Measurements from ENCODE around the gene CRLF2.
"Not testable (repeated sequence)": the region's sequence is repeated elsewhere in the genome, so short reads cannot be mapped to it uniquely, and the experiment has no call there.

Gene CRLF2, protein sequence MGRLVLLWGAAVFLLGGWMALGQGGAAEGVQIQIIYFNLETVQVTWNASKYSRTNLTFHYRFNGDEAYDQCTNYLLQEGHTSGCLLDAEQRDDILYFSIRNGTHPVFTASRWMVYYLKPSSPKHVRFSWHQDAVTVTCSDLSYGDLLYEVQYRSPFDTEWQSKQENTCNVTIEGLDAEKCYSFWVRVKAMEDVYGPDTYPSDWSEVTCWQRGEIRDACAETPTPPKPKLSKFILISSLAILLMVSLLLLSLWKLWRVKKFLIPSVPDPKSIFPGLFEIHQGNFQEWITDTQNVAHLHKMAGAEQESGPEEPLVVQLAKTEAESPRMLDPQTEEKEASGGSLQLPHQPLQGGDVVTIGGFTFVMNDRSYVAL

DNA sequence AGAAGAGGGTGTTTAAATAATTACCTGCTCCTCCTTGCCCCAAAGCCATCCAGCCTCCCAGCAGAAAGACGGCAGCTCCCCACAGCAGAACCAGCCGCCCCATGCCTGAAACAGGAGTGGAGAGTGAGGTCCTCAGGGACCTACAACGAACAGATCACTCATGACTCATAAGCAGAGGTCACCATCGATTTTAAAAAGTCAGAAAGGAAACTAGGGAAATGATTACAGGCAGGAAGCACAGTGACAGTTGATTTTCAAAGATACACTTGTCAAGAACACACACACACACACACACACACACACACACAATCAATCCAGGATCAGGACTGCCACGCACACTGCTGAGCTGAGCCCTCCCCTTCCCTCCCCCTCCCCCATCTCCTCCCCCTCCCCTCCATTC, at the start of gene CRLF2:
Gene CRLF2, minus strand, starts transcription at position 118 of the 400 bp plus-strand sequence. Its CDS starts 15 bp downstream, at position 103.
- Mint-ChIP-seq H3K4me1 (peaks cover 30% of the 10 kb centered on the region), H3K4me3 (peak within 1 kb of the TSS; percentile 23), H3K27me3 (no peaks in the 10 kb centered on the region), H3K36me3 (no peaks in the 10 kb centered on the region), H3K27ac (no peak within 1 kb of the TSS), H3K9me3 (no peaks in the 10 kb centered on the region)

DNA sequence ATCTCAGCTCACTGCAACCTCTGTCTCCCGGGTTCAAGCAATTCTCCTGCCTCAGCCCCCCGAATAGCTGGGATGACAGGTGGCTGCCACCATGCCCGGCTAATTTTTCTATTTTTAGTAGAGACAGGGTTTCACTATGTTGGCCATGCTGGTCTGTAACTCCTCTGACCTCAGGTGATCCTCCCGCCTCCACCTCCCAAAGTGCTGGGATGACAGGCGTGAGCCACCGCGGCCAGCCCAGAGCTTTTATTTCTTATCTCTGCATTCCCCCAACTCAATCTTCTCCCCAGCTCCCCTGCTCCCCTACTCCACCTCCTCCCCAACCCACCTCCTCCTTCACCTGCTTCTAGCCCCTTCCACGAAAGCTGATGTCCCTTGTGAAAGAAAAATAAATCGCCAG, 49.3 kb upstream of the CRLF2 start:
- H3K36me3 Mint-ChIP-seq: not testable (repeated sequence)

DNA sequence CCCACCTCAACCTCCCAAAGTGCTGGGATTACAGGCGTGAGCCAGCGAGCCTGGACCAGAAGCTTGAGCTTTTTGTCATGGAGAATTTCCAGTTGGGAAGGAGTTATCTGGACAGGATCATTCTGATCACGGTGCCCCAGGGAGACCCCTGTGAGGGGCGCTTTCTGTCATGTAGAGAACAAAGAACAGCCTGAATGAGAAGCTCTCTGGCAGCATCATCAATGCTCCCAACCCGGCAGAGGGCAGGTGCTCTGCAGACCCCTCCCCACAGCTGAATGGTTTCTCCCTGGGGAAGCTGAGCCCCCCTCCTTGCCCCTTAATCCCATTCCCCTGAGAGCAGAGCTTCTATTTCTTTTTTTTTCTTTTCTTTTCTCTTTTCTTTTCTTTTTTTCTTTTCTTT, 48.8 kb upstream of the CRLF2 start:
- no peak overlapping the region for H3K4me3 Mint-ChIP-seq
- no peaks in the 10 kb centered on the region for H3K27me3 Mint-ChIP-seq
- H3K9me3 Mint-ChIP-seq: no peaks in the 10 kb centered on the region
- H3K27ac Mint-ChIP-seq: no peak overlapping the region
- no peaks in the 10 kb centered on the region for H3K4me1 Mint-ChIP-seq
- H3K36me3 Mint-ChIP-seq: no peaks in the 10 kb centered on the region

More for the DNA sequence above, 49.3 kb upstream of the CRLF2 start:
- H3K27me3 Mint-ChIP-seq, H3K27ac Mint-ChIP-seq, H3K9me3 Mint-ChIP-seq, H3K4me3 Mint-ChIP-seq, H3K4me1 Mint-ChIP-seq: not testable (repeated sequence)

GRCh38 chrX:1252861-1253260, 40.4 kb upstream of the CRLF2 start:
- Mint-ChIP-seq H3K4me1 (peaks cover 21% of the 10 kb centered on the region), H3K36me3 (no peaks in the 10 kb centered on the region), H3K27me3 (no peaks in the 10 kb centered on the region), H3K27ac (no peak overlapping the region), H3K4me3 (no peak overlapping the region), H3K9me3 (no peaks in the 10 kb centered on the region)

DNA sequence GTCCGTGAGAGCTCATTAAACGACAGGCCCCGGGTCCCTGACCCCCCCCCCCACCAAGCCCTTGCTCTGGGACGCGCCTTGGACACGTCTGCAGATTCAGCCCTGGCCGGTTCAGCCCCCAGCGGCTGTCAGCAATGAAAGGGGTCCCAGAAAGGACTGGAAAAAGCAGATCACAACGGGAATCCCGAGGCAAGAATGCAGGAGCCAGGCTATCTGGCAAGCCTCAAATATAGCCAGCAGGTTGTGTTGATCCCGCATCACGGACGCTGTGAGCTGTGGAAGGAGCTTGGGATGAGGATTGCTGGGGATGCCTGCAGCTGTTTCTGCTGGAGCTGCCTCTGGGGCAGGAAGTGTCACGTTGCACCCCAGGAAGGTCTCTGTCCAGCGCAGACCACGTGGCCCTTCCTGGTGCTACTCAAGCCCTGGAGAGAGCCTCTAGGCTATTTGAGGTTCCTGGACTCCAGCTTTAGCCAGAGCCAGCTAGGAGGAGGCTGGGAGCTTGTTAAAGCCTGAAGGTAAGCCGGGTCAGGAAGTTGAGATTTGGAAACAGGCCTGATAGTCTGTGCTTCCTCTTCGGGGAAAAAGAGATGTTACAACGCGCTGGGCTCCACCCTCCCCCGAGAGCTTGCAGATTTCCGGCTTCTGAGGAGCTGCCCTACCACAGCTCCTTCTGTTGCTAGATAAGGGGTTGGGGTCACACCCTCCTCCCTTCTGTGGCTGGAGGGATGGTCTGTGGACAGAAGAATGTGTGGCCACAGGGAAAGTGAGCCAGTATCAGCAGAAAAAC, 36.8 kb upstream of the CRLF2 start:
- Mint-ChIP-seq H3K27ac (peak overlapping the region; percentile 81), H3K4me1 (peaks cover 27% of the 10 kb centered on the region), H3K4me3 (peak overlapping the region; percentile 34), H3K27me3 (no peaks in the 10 kb centered on the region), H3K9me3 (no peaks in the 10 kb centered on the region), H3K36me3 (no peaks in the 10 kb centered on the region)

DNA sequence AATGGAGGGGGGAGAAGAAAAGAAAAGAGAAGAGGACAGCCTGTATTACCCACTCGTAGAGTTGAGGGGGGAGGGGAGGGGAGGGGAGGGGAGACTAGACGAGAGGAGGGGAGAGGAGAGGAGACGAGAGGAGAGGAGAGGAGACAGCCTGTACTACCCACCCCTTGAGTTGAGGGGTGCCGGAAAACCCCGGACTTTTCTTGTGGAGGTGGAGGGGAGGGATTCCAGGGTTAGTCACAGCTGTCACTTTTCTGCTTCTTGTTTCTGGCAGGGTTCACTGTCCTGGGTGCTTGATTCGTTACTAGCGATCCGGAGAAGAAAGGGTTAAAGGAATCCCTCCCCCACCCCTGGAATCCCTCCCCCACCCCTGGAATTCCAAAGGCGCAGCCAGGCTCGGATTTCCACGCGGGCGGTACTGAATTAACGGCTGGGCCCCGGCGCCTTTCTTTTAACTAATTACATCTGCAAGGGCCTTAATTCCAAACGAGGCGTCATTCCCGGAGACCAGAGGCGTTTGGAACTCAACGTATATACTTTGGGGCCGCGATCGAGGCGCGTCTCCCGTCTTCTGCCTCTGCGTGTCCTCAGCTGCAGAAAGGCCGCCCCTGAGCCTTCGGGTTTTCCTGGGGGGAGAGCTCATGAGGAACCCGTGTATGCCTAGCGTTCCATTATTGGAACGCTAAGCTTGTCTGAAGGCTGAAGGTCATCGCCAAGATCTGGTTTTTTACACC, 36.0 kb upstream of the CRLF2 start:
- Mint-ChIP-seq H3K27ac (no peak overlapping the region), H3K36me3 (no peaks in the 10 kb centered on the region), H3K4me1 (peaks cover 35% of the 10 kb centered on the region), H3K27me3 (no peaks in the 10 kb centered on the region), H3K4me3 (peak overlapping the region; percentile 35), H3K9me3 (no peaks in the 10 kb centered on the region)

- Mint-ChIP-seq H3K36me3 (no peaks in the 10 kb centered on the region), H3K9me3 (no peaks in the 10 kb centered on the region), H3K4me1 (peaks cover 44% of the 10 kb centered on the region), H3K27me3 (no peaks in the 10 kb centered on the region), H3K27ac (peak overlapping the region; percentile 78), H3K4me3 (peak overlapping the region; percentile 53)
These were observed 34.4 kb upstream of the CRLF2 start for GRCh38 chrX:1246816-1247215.

DNA sequence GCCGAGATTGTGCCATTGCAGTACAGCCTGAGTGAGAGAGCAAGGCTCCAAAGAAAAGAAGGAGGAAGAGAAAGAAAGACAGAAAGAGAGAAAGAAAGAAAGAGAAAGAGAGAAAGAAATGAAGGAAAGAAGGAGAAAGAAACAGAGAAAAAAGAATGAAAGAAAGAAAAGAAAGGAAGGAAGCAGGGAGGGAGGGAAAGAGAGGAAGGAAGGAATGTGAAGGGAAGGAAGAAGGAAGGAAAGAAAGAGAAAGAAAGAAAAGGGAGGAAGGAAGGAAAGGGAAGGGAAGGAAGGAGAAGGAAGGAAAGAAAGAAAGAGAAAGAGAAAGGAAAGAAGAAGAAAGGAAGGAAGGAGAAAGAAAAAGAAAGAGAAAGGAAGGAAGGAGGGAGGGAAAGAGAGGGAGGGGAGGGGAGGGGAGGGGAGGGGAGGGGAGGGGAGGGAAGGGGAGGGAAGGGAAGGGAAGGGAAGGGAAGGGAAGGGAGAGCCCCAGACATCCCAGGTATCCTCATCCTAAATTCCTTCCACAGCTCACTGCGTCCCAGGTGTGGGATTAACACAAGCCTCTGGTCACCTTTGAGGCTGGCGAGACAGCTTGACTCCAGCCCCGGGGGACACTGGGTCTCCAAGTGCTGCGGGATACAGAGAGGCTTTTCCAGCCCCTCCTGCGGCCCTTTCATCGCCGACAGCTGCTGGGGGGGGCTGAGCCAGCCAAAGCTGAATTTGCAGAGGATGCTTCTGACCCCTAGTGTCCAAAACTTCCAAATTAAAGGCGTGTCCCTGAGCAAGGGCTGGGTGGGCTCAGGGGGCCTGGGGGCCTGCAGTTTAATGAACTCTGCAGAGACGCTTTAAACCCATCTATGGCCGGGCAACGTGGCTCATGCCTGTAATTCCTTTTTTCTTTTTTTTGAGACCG, 32.0 kb upstream of the CRLF2 start:
- Mint-ChIP-seq H3K36me3 (no peaks in the 10 kb centered on the region), H3K27ac (peak overlapping the region; percentile 69), H3K4me1 (peaks cover 35% of the 10 kb centered on the region), H3K4me3 (peak overlapping the region; percentile 9), H3K9me3 (no peaks in the 10 kb centered on the region), H3K27me3 (no peaks in the 10 kb centered on the region)

GRCh38 chrX:1242891-1243402, 30.5 kb upstream of the CRLF2 start:
- Mint-ChIP-seq H3K4me3 (no peak overlapping the region), H3K27me3 (no peaks in the 10 kb centered on the region), H3K27ac (peak overlapping the region; percentile 3), H3K36me3 (no peaks in the 10 kb centered on the region), H3K4me1 (peaks cover 23% of the 10 kb centered on the region), H3K9me3 (no peaks in the 10 kb centered on the region)

- H3K4me3 Mint-ChIP-seq, H3K36me3 Mint-ChIP-seq, H3K27me3 Mint-ChIP-seq, H3K9me3 Mint-ChIP-seq: not testable (repeated sequence)
- Mint-ChIP-seq H3K27ac (peak overlapping the region; percentile 51), H3K4me1 (peaks cover 19% of the 10 kb centered on the region)
These were observed 28.1 kb upstream of the CRLF2 start for GRCh38 chrX:1240551-1240950.

DNA sequence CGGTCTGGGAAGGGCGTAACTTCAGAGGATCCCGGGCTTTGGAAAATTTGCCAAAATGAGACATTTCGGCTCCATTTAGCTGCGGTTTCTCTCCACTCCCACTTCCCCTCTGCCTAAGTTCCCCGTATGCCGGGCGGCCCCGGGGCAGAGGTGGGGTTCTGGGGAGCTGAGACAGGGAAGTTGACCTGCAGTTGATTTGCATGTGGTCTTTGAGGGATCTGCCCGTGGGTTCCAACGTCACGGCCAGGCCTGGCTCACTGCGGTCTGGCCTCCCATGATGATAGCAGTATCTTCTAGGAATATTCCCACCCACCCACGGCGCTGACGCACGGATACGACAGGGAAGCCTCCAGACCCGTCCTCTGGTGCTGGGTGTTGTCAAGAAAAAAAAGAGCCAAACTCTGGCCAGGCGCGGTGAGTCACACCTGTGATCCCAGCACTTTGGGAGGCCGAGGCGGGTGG, 27.3 kb upstream of the CRLF2 start:
- Mint-ChIP-seq H3K4me3 (no peak overlapping the region), H3K27ac (no peak overlapping the region)

GRCh38 chrX:1231850-1232465, 19.5 kb upstream of the CRLF2 start:
- no peak overlapping the region for H3K27ac Mint-ChIP-seq
- H3K27me3 Mint-ChIP-seq: no peaks in the 10 kb centered on the region
- H3K36me3 Mint-ChIP-seq: no peaks in the 10 kb centered on the region
- no peaks in the 10 kb centered on the region for H3K9me3 Mint-ChIP-seq
- H3K4me1 Mint-ChIP-seq: peaks cover 20% of the 10 kb centered on the region
- peak overlapping the region; percentile 33 for H3K4me3 Mint-ChIP-seq

More for the DNA sequence above, 27.3 kb upstream of the CRLF2 start:
- no peaks in the 10 kb centered on the region for H3K27me3 Mint-ChIP-seq
- no peaks in the 10 kb centered on the region for H3K9me3 Mint-ChIP-seq
- no peaks in the 10 kb centered on the region for H3K36me3 Mint-ChIP-seq
- peaks cover 19% of the 10 kb centered on the region for H3K4me1 Mint-ChIP-seq

- H3K4me3 Mint-ChIP-seq, H3K27me3 Mint-ChIP-seq, H3K27ac Mint-ChIP-seq, H3K9me3 Mint-ChIP-seq, H3K36me3 Mint-ChIP-seq: not testable (repeated sequence)
- peaks cover 20% of the 10 kb centered on the region for H3K4me1 Mint-ChIP-seq
These were observed 15.7 kb upstream of the CRLF2 start for GRCh38 chrX:1228101-1228500.

DNA sequence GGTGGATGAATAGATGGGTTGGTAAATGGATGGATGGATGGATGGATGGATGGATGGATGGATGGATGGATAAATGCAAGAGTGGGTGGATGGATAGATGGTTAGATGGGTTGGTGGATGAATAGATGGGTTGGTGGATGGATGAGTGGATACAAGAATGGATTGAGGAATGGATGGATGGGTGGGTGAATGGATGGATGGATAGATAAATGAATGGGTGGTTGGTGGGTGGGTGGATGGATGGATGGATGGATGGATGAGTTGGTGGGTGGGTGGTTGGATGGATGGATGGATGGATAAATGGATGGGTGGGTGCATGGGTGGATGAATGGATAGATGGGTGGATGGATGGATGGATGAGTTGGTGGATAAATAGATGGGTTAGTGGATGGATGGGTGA, 13.8 kb upstream of the CRLF2 start:
- Mint-ChIP-seq H3K4me1 (peaks cover 7% of the 10 kb centered on the region), H3K4me3 (no peak overlapping the region), H3K9me3 (peaks cover 6% of the 10 kb centered on the region), H3K27me3 (no peaks in the 10 kb centered on the region), H3K27ac (no peak overlapping the region), H3K36me3 (no peaks in the 10 kb centered on the region)
